ENCODE measurements around the gene CERS2. TPM values are rescaled to one million over a fixed set of nuclear protein-coding genes. Genes with fewer than 3 reads are reported as not detected.

CERS2 gene
- total and polyA plus RNA-seq, 2 of the 13 experiments (the other 11 are each of a cell fraction or from before 2014, with no cell fraction given) = 269 to 298 TPM

- TF ChIP-seq SP1 (IDR thresholded peaks at IDR 0.05) (no peak), SP1 (CRISPR knock-in tag; IDR thresholded peaks at IDR 0.05) (peak; percentile 26; the same call in 1 of the 2 replicates), JDP2 (CRISPR knock-in tag; IDR thresholded peaks at IDR 0.05; ENCODE audit: borderline replicate concordance) (no peak), FOXA3 (CRISPR knock-in tag; IDR thresholded peaks at IDR 0.05) (peak; percentile 51; the same call in 1 of the 2 replicates), FOXO1 (CRISPR knock-in tag; IDR thresholded peaks at IDR 0.05) (0 out of 2 replicates have a peak, but pooled peaks have one; percentile 23), REPIN1 (CRISPR knock-in tag; IDR thresholded peaks at IDR 0.05; ENCODE audit: borderline replicate concordance, low read depth) (peak; percentile 75; the same call in 1 of the 2 replicates), ZNF704 (CRISPR knock-in tag; IDR thresholded peaks at IDR 0.05; ENCODE audit: borderline replicate concordance) (no peak), ZNF761 (CRISPR knock-in tag; conservative IDR thresholded peaks at IDR 0.05) (0 out of 2 replicates have a peak, but pooled peaks have one; percentile 80), TEAD3 (CRISPR knock-in tag; optimal IDR thresholded peaks at IDR 0.05; ENCODE audit: borderline replicate concordance) (peak; percentile 26), ZNF614 (CRISPR knock-in tag; IDR thresholded peaks at IDR 0.05; ENCODE audit: borderline replicate concordance) (peak; percentile 43; the same call in 1 of the 2 replicates)
- TF ChIP-seq, protein P1, sequence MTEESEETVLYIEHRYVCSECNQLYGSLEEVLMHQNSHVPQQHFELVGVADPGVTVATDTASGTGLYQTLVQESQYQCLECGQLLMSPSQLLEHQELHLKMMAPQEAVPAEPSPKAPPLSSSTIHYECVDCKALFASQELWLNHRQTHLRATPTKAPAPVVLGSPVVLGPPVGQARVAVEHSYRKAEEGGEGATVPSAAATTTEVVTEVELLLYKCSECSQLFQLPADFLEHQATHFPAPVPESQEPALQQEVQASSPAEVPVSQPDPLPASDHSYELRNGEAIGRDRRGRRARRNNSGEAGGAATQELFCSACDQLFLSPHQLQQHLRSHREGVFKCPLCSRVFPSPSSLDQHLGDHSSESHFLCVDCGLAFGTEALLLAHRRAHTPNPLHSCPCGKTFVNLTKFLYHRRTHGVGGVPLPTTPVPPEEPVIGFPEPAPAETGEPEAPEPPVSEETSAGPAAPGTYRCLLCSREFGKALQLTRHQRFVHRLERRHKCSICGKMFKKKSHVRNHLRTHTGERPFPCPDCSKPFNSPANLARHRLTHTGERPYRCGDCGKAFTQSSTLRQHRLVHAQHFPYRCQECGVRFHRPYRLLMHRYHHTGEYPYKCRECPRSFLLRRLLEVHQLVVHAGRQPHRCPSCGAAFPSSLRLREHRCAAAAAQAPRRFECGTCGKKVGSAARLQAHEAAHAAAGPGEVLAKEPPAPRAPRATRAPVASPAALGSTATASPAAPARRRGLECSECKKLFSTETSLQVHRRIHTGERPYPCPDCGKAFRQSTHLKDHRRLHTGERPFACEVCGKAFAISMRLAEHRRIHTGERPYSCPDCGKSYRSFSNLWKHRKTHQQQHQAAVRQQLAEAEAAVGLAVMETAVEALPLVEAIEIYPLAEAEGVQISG (CRISPR knock-in tag; IDR thresholded peaks at IDR 0.05) = peak; percentile 63
- TF ChIP-seq, protein P2, sequence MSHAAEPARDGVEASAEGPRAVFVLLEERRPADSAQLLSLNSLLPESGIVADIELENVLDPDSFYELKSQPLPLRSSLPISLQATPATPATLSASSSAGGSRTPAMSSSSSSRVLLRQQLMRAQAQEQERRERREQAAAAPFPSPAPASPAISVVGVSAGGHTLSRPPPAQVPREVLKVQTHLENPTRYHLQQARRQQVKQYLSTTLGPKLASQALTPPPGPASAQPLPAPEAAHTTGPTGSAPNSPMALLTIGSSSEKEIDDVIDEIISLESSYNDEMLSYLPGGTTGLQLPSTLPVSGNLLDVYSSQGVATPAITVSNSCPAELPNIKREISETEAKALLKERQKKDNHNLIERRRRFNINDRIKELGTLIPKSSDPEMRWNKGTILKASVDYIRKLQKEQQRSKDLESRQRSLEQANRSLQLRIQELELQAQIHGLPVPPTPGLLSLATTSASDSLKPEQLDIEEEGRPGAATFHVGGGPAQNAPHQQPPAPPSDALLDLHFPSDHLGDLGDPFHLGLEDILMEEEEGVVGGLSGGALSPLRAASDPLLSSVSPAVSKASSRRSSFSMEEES (CRISPR knock-in tag; IDR thresholded peaks at IDR 0.05) = peak; percentile 79
- TF ChIP-seq, protein P3, sequence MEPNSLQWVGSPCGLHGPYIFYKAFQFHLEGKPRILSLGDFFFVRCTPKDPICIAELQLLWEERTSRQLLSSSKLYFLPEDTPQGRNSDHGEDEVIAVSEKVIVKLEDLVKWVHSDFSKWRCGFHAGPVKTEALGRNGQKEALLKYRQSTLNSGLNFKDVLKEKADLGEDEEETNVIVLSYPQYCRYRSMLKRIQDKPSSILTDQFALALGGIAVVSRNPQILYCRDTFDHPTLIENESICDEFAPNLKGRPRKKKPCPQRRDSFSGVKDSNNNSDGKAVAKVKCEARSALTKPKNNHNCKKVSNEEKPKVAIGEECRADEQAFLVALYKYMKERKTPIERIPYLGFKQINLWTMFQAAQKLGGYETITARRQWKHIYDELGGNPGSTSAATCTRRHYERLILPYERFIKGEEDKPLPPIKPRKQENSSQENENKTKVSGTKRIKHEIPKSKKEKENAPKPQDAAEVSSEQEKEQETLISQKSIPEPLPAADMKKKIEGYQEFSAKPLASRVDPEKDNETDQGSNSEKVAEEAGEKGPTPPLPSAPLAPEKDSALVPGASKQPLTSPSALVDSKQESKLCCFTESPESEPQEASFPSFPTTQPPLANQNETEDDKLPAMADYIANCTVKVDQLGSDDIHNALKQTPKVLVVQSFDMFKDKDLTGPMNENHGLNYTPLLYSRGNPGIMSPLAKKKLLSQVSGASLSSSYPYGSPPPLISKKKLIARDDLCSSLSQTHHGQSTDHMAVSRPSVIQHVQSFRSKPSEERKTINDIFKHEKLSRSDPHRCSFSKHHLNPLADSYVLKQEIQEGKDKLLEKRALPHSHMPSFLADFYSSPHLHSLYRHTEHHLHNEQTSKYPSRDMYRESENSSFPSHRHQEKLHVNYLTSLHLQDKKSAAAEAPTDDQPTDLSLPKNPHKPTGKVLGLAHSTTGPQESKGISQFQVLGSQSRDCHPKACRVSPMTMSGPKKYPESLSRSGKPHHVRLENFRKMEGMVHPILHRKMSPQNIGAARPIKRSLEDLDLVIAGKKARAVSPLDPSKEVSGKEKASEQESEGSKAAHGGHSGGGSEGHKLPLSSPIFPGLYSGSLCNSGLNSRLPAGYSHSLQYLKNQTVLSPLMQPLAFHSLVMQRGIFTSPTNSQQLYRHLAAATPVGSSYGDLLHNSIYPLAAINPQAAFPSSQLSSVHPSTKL (CRISPR knock-in tag; IDR thresholded peaks at IDR 0.05) = peak; percentile 74
Measured at GRCh38 chr1:150981805-150982712, 7.4 kb upstream of the CERS2 start, which contains the start of gene ANXA9 (continued).
